HFF-Myc (cell line): ENCODE data around the gene NDUFA3.
A peak's percentile ranks its signal among the peaks of the same experiment; 100 is the strongest.

Experiments
- DNase-seq: peaks from one replicate; pipeline ENCODE4 v3.0.0-alpha.2; 2011; ENCODE audit warnings: low read depth; ENCODE audit errors: extremely low read depth
- H3K4me3 ChIP-seq: replicated peaks from 2 replicates; pipeline ENCODE4 v1.5.1; 2011; ENCODE audit warnings: low read depth, mild to moderate bottlenecking, control low read depth, low read length
- TF ChIP-seq, protein P1 (sequence below): IDR thresholded peaks from 2 replicates; pipeline ENCODE4 v1.5.1; 2012; ENCODE audit warnings: mild to moderate bottlenecking, low read depth, low read length, control low read depth; ENCODE audit errors: missing control alignments

NDUFA3 gene

DNA sequence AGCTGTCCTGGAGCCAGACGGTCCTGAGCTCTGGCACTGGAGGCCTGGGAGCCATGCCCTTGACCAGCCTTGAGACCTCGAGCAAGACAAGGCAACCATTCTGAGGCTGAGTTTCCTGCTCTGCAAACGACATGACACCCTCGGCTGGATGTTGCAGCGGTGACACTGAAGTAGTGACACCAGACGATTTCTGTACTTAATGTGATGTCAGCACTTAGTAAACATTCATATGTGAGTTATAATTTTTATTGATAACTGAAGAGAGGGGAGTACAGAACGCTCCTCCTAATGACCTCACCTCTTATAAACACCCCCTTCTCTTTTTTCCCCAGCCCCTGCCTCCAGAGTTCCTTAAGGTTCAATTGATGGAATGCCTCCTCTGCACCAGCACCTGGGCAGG lies 5.8 kb downstream of the NDUFA3 start:
- no peak overlapping the region for H3K4me3 ChIP-seq
- DNase-seq: no peak
- TF ChIP-seq, protein P1, sequence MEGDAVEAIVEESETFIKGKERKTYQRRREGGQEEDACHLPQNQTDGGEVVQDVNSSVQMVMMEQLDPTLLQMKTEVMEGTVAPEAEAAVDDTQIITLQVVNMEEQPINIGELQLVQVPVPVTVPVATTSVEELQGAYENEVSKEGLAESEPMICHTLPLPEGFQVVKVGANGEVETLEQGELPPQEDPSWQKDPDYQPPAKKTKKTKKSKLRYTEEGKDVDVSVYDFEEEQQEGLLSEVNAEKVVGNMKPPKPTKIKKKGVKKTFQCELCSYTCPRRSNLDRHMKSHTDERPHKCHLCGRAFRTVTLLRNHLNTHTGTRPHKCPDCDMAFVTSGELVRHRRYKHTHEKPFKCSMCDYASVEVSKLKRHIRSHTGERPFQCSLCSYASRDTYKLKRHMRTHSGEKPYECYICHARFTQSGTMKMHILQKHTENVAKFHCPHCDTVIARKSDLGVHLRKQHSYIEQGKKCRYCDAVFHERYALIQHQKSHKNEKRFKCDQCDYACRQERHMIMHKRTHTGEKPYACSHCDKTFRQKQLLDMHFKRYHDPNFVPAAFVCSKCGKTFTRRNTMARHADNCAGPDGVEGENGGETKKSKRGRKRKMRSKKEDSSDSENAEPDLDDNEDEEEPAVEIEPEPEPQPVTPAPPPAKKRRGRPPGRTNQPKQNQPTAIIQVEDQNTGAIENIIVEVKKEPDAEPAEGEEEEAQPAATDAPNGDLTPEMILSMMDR: no peak

DNA sequence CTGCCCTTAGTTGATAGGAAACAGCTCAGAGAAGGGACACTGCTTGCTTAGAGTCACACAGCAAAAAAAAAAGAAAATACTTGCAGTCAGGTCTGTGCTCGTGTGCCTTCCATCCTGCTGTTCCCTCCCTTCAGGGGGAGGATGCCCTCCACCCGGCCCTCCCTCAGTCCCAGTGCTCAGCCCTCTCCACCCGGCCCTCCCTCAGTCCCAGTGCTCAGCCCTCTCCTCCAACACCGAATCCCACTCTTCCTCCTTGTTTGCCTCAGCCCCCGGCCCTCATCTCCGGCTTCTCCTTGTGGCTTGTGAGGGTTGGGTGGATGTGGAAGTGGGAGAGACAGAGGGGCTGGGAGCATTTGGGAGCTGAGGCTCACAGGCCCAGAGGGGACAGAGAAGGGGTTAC lies 7.0 kb downstream of the NDUFA3 start:
- no peak for DNase-seq
- no peak overlapping the region for H3K4me3 ChIP-seq
- TF ChIP-seq, protein P1: no peak

DNA sequence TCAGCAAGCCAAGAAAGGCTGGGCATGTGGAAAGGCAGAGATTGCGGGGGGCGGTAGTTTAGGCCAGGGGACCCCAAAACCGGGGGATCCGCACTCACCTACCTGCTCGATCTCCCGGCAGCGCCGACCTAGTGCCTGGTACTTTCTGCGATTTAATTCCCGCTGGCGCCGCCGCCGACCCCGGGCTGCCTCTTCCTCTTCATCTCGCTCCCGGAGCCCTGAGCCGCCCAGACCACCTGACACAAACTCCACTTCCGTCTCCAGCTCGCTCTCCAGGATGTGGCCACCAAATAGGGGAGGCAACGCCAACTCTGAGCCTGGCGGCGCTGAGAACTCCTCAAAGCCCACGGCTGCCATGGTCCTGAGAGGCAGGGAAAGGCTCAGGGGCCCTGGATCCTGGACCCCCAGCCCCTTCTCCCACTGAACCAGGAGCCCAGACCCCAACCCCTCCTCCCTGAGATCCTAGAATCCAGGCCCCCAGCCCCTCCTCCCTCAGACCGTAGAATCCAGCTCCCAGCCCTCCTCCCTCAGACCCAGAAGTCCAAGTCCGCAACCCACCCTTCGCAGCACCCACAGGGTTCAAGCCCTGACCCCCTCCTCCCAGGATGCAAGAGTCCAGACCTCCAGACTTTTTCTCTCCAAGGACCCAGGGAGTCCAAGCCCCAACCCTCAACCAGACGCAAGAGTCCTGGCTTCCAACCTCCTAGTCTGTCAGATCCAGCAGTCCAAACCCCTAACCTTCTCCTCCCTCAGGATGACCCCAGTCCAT lies 11.9 kb downstream of the NDUFA3 start:
- DNase-seq: no peak
- TF ChIP-seq, protein P1: no peak

DNA sequence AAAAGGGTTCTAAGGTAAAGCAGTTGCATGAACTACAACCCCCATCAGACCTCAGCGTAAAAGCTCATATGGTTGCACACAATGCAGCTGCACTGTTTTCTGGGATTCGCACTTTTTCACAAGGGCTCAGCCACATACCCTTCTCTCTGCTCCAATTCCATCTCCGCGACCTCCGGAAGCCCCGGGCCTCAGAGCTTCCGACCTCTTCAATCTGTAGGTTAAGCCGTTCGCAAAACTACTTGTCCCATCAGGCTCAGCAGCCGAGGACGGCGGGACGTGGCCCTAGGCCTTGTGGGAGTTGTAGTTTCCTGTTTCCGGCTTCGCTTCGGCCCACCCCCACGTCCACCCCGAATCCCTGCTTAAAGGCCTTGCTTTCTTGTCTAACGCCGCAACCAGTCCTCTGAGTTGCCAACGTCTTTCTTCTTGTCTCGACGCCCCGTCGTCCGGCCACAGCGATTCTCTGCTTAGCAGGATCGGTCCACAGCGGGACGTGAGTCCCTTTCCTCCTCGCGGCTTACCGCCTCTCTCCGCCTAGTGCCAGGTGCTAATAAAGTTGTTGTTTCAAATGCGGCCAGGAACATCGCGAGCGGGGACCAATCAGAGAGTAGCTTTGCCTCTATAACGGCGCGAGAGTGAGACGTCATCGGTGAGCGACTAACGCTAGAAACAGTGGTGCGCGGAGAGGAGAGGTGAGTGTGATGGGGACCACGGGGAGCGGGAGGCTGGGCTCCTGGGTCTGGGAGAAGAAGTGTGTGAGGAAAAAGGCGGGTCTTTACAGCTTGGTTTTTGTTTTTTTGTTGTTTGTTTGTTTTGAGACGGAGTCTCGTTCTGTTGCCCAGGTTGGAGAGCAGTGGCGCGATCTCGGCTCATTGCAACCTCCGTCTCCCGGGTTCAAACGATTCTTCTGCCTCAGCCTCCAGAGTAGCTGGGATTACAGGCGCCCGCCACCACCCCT lies 12.7 kb downstream of the NDUFA3 start, which contains the start of the genes PRPF31 and TFPT:
Gene PRPF31, plus strand, starts transcription at position 646 of the 955 bp plus-strand sequence. CDS start 2,525 bp downstream, outside the sequence.
Gene TFPT, minus strand, starts transcription at position 549 of the 955 bp plus-strand sequence. Its CDS starts 388 bp downstream, at position 161.
- peak; percentile 97 for DNase-seq
- peak within 1 kb of the TSS; percentile 82 for H3K4me3 ChIP-seq
- TF ChIP-seq, protein P1: no peak

More for the DNA sequence above, 11.9 kb downstream of the NDUFA3 start:
- H3K4me3 ChIP-seq: peak overlapping the region; percentile 82

DNA sequence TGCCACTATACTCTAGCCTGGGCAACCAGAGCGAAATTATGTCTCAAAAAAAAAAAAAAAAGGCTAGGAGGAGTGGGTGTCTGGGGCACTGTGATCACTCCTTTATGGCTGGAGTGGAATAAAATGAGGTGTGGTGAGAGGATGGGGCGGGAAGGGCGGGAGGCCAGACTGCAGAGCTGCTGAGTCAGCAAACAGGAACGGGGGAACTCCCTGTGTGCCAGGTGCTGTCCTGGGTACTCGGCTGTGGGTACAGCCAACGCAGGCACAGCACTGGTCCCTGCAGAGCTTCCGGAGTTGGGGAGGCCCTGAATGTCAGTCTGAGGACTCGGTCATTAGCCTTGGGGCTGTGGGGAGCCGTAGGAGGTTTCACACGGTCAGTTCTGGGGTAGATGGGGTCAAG lies 18.6 kb downstream of the NDUFA3 start:
- H3K4me3 ChIP-seq: no peak overlapping the region
- TF ChIP-seq, protein P1: no peak
- DNase-seq: no peak

DNA sequence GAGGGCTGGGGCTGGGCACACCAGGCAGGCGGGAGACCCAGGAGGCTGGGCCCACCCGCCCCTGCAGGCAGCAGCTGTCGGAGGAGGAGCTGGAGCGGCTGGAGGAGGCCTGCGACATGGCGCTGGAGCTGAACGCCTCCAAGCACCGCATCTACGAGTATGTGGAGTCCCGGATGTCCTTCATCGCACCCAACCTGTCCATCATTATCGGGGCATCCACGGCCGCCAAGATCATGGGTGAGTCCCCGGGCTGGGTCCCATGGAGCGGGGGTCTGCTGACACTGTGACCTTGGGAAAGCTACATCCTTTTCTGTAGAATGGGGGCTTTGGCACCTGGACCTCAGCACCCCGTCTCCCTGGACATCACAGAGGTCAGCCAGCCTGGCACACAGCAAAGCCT lies 21.0 kb downstream of the NDUFA3 start:
- TF ChIP-seq, protein P1: no peak
- no peak overlapping the region for H3K4me3 ChIP-seq
- DNase-seq: no peak
